GM12891 (cell line): Measurements from ENCODE around the gene IDH3G. TPM values are rescaled to one million over a fixed set of nuclear protein-coding genes. Genes with fewer than 3 reads are reported as not detected.

Experiments used
- DNase-seq: peaks from one replicate; pipeline ENCODE4 v3.0.0; 2011; ENCODE audit warnings: low spot score; ENCODE audit not compliant: insufficient read length
- FAIRE-seq: peaks from 2 replicates; lab custom pipeline; 2011; peaks lifted over from hg19 to GRCh38; lab: Jason Lieb, UNC
- PAX5 ChIP-seq: IDR thresholded peaks from 2 replicates; pipeline ENCODE4 v1.6.1; 2011; ENCODE audit warnings: low read length, moderate library complexity, mild to moderate bottlenecking; ENCODE audit not compliant: insufficient read depth, severe bottlenecking
- POLR2A ChIP-seq: IDR thresholded peaks from 2 replicates; pipeline ENCODE4 v1.6.1; 2011; ENCODE audit warnings: low read depth, low read length, control low read depth
- POLR2AphosphoS5 ChIP-seq: IDR thresholded peaks from 2 replicates; pipeline ENCODE4 v1.6.1; 2011; ENCODE audit warnings: low read depth, low read length, control low read depth
- POU2F2 ChIP-seq: IDR thresholded peaks from 2 replicates; pipeline ENCODE4 v1.6.1; 2011; ENCODE audit warnings: low read depth, mild to moderate bottlenecking, control low read depth, low read length, moderate library complexity
- SPI1 ChIP-seq: IDR thresholded peaks from 2 replicates; pipeline ENCODE4 v1.6.1; 2011; ENCODE audit warnings: low read depth, low read length, control low read depth
- TAF1 ChIP-seq: IDR thresholded peaks from 2 replicates; pipeline ENCODE4 v1.6.1; 2011; ENCODE audit warnings: low read depth, low read length, control low read depth
- polyA plus RNA-seq: library from polyadenylated mRNA; unstranded; fragments of >200 nt; gene quantifications from one replicate; pipeline ENCODE4 v1.2.1, GENCODE V29; 2012; ENCODE audit warnings: low read depth, missing spikeins, inconsistent platforms; ENCODE audit not compliant: missing spikeins

IDH3G gene
- polyA plus RNA-seq, result 59.6 TPM

DNA sequence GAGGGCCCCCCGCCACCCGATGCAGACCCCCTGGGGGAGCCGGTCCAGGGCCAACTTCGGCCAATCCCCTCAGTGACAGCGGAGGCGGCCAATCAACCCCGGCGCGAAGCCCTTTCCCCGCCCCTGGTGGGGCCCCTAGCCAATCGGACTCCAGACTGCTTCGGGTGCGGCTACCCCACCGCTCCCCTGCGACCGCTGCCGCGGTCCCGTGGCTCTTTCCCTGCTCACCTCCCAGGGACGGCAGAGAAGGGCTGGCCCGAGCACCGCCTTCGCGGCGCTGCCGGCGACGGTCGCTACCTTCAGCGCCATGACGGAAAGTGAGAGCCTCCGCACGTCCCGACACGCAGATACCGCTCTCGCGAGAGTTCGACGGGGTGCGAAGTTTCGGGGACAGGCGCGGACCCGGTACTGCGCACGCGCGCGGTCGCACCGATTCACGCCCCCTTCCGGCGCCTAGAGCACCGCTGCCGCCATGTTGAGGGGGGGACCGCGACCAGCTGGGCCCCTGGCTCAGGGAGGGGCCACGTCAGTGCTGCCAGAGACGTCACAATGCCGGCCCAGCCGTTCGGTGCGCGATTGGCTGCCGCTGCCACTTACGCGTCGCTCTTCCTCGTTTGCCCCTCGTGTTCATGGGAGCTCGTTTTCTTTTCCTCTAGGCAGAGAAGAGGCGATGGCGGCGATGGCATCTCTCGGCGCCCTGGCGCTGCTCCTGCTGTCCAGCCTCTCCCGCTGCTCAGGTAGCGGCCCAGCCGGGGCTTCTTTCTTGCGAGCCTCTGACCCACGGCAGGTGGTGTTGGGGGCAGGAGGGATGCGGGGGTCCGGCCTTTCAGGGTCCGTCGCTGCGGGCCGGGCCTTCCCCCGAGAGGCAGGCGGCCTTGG, at the start of gene IDH3G, which contains the start of gene SSR4:
TSS of gene IDH3G (minus strand) at position 358 of the 879 bp plus-strand sequence. CDS start at position 309, 49 bp downstream.
TSS of gene SSR4 (plus strand) at position 651 of the 879 bp plus-strand sequence. CDS start at position 671, 20 bp downstream.
- peak; percentile 82 for TF ChIP-seq TAF1
- TF ChIP-seq POLR2AphosphoS5, result peak; percentile 67; the same call in 1 of the 2 replicates
- TF ChIP-seq POLR2A, result peak; percentile 82
- TF ChIP-seq PAX5, result no peak
- TF ChIP-seq POU2F2, result no peak
- DNase-seq (peak; percentile 95), FAIRE-seq (peak; percentile 100)

DNA sequence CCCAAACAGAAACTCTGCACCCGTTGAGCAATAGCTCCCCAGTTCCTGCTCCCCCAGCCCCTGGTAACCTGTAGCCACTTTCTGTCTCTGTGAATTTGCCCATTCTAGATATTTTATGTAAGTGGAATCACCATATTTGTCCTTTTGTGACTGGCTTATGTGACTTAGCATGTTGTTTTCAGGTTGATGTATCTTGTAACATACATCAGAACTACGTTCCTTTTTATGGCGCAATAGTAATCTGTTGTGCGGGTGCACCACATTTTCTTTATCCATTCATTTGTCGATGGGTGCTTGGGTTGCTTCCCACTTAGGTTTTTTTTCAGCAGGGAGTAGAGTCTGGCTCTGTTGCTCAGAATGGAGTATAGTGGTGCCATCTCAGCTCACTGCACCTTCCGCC, 42.7 kb upstream of the IDH3G start:
- no peak for FAIRE-seq
- DNase-seq, result no peak
- no peak for TF ChIP-seq POLR2AphosphoS5
- TF ChIP-seq SPI1, result no peak
- TF ChIP-seq POU2F2, result no peak
- TF ChIP-seq TAF1, result no peak
- no peak for TF ChIP-seq POLR2A
- TF ChIP-seq PAX5, result no peak

DNA sequence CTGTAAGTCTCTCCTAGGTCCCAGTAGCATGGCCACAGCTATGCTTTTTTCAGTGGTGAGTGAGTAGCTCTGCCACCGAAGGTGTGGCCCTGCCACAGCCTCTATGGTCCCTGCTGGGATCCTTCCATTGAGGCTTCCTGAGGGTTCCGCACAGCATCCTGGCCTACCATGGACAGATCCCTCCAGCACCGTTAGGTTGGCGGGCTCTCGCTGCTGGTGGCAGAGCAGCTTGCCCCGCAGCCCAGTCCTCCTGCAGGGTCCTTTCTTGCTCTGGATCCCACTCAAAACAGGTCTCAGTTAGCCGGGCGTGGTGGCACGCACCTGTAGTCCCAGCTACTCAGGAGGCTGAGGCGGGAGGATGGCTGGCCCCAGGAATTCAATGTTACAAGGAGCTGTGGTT, 38.6 kb upstream of the IDH3G start:
- TF ChIP-seq TAF1 (no peak), POLR2AphosphoS5 (no peak), POU2F2 (no peak), PAX5 (no peak), SPI1 (no peak), POLR2A (no peak)
- FAIRE-seq, result no peak

DNA sequence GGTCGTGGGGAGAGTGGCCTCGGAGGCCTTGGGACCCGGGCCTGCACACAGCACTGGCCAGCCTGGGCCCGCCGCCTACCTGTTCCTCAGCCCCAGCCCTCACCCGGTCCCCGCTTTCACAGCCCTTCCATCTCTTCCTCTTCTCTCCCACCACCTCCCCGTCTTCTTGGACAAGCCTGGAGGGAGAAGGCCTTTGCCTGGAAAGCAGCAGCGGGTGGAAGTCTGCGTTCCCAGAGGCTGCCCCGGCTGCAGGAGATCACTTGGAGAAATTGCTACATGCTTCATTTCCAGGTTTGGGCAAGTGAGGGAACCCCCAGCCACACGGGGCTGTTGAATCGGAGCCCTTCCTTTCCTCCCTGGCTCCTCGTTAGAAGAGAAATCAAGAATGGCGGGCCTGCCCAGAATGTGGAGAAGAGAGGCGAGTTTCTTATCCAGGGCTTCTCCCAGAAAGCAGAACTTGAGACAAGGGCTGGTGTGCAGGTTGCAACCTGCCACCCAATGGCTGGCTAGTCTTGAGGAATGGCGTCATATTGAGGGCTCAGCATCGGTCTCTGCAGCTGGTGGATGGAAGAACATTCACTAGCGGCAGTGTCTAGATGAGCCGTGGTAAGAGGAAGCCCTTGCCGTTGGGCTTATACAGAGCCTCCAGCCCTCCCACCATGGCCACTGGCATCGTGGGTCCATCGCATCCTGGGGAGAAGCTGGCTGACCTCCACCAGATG, 37.4 kb upstream of the IDH3G start:
- peak; percentile 20 for FAIRE-seq
- no peak for TF ChIP-seq POU2F2
- TF ChIP-seq PAX5, result no peak
- TF ChIP-seq TAF1, result no peak
- TF ChIP-seq POLR2AphosphoS5, result no peak
- no peak for TF ChIP-seq SPI1
- no peak for TF ChIP-seq POLR2A
- no peak for DNase-seq

More for the DNA sequence above, 38.6 kb upstream of the IDH3G start:
- no peak for DNase-seq

DNA sequence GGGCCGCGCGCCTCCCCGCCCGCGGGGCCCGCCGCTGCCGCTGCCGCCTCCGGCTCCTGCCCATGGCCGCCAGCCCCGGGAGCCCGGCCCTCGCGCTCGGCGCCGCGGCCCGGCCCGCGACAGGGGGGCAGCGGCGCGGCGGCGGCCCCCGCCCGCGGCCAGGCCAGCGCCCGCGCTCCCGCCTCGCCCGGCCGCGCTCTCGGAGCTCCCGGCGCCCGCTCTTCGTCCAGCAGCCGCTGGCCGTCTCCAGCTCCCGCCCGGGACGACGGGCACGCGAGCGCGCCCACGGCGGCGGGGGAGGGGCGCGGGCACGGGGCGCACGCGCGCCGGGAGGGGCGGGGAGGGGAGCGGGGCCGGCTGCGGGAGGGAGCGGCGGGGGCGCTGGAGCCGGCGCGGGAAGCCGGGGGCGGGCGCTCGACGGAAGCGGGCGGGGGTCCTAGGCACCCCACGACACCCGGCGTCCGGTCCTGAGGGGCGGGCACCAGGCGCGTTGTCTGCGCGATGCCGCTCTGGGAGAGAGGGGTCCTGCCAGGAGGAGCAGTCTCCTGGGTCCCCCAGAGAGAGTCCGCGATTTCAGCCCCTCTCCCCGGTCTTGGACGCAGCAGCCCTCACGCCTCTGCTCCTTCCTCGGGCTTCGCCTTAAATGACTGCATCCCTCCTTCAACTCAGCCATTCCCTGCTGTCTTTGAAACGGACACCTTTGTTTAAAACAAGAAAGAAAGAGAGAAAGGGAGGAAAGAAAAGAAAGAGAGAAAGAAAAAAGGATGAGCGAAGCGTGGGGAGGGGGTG, 36.7 kb upstream of the IDH3G start:
- TF ChIP-seq PAX5 (no peak), TAF1 (no peak), POU2F2 (no peak), POLR2AphosphoS5 (no peak), POLR2A (no peak), SPI1 (no peak)
- DNase-seq (no peak), FAIRE-seq (no peak)

DNA sequence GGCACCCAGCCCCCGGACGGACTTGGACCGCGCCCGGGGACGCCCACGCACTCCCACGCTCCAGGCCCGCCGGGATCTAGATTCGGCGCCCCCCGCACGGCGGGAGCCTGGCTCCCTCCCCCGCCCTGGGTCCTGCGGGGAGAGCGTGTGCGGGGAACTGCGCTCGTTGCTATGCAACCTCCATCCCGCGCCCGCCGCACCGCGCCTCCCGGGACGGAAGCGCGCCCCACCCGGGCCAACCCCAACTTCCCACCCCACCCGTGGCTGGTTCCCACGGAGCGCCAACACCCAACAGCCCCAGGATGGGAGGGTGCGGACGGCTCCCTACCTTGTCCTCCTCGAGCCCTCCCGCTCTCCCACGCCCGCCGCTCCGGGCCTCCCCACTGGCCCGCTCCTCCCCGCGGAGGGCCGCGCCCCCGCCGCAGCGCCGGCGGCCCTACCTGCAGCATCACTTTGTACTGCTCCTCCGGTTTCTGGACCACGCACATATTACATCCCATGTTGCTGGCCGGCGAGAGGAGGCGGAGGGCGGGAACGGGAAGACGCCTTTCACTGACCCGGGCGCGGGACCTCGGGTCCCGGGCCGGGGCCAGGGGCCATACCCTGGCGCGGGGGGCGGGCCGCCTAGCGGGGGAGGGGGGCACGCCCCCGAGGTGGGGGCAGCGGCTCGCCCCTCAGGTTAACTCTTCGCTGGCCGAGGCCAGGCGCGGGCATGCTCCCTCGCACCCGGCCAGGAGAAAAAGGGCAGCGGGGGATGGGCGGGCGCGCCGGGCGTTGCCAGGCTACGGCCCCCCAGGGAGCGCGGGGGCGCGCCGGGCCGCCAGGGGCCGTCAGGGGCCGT, 35.8 kb upstream of the IDH3G start, which contains the start of gene PDZD4:
TSS of gene PDZD4 (minus strand) at position 746 of the 841 bp plus-strand sequence. CDS start at position 500, 246 bp downstream.
- no peak for FAIRE-seq
- TF ChIP-seq POU2F2, result no peak
- TF ChIP-seq POLR2AphosphoS5, result no peak
- TF ChIP-seq SPI1, result no peak
- no peak for TF ChIP-seq PAX5
- TF ChIP-seq TAF1, result no peak
- TF ChIP-seq POLR2A, result no peak
- no peak for DNase-seq

DNA sequence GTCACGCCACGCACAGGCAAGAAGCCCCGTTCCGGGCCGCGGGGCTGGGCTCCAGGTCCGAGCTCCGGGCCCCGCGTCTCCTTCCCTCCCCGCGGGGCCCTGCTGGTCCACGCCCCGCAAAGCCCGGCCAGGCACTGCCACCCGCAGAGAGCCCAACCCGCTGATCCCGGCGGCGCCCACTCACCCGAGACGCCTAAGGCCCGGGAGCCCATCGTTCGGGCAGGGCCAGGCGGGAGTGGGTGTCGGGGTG, 35.3 kb upstream of the IDH3G start:
- DNase-seq (no peak), FAIRE-seq (no peak)
- TF ChIP-seq POLR2AphosphoS5 (no peak), PAX5 (no peak), SPI1 (no peak), TAF1 (no peak), POLR2A (no peak)
